ENCODE measurements around the gene TEAD4.

- TF ChIP-seq CTCF (IDR thresholded peaks at IDR 0.05) (no peak), POLR2A (IDR thresholded peaks at IDR 0.05) (no peak)
Observed at GRCh38 chr12:2936301-2936700, 22.9 kb upstream of the TEAD4 start.

Data from thyroid gland (tissue), 4 donors.